ENCODE results near the gene CFAP126.
"Not testable (repeated sequence)": the region's sequence is repeated elsewhere in the genome, so short reads cannot be mapped to it uniquely, and the experiment has no call there.

CFAP126 gene

DNA sequence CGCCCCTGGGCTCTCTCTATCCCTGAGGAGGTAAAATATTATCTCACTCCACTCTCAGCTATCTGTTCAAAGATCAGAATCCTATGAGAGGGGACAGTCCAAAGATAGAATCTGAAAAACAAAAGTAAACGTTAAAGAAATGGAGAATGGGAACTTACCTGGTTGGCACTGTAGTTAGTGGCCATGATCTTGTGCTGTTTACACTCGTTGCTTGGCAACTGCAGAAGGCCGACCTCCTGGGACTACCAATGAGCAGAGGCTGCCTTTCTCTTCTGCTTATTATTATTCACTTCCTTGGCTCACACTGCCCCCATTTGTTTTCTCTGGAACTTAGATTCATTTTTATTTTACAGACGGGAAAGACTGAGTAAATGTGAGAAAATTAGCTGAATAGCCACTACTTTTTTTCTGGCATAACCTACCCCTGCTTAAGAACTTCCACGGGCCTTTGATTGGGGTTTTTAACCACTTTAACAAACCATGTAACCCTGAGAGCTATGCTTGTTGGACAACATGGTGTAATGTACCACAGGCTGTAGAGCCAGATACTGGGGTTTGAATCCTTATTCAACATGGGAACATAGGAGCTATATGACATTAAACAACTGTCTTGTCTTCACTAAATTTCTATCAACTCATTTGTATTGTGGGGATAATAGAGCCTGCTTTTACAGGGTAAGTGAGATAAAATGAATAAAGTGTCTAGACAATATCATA lies at the start of gene CFAP126:
TSS of gene CFAP126 (minus strand) at position 193 of the 717 bp plus-strand sequence. CDS start at position 185, 8 bp downstream.
- DNase-seq: peak; percentile 81

GRCh38 chr1:161413050-161413449 lies 45.4 kb upstream of the CFAP126 start:
- not testable (repeated sequence) for DNase-seq

- DNase-seq: not testable (repeated sequence)
These were observed 42.9 kb upstream of the CFAP126 start for GRCh38 chr1:161410636-161410970.

DNA sequence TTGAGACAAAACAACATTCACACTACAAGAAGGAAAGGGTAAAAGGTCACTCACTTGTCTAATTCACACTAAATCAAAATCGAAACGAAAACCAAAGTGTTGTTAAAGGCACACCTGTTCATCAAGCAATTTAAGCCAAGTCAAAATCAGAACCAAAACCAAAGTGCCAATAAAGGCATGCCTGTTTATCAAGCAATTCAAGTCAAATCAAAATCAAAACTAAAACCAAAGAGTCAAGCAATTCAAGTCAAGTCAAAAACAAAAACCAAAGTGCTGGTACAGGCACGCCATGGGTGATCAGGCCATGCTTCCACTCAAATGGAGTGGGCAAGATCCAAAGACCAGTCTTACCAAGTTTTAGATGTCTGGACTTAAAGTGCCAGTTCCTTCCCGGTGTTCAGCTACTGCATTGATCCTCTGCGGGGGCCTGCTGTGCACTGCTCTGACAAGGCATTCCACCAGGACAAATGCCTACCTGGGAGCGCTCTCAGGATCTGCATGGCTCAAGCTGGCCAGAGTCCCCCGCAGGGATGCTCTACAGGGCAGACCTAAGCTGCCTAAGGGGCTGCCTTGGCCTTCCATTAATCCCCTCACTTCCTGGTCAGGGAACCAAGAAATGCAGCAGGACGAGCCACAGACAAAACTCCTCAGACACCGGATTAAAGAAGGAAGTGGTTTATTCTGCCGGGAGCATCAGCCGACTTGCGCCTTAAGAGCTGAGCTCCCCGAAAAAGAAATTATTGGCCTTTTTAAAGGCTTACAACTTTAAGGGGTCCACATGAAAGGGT lies 42.4 kb upstream of the CFAP126 start:
- DNase-seq: not testable (repeated sequence)

GRCh38 chr1:161408429-161409052 lies 40.9 kb upstream of the CFAP126 start:
- DNase-seq: no peak

DNA sequence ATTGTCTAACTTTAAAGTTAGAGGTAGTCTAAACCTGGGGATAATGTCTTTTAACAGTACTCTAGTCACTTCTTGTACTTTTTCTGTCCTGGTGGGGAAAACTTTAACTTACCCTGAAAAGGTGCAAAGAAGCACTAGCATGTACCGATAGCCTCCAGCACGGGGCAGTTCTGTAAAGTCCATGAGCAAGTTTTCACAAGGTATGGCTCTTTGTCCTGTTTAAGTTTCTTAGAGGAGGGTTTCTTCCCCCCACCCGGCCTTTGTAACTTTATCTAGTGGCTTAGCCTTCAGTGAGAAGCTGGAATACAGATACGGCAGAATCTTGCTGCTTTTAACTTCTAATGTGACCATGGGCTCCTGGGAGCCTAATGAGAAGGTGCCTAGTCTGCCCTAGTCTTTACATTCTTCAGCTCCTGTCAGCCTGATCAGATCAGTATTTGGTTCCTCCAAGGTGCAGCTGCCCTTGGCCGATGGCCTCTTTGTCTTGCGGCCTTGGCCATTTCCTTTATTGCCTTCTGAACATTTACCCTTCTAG lies 39.8 kb upstream of the CFAP126 start:
- DNase-seq: no peak

- DNase-seq: not testable (repeated sequence)
These were observed 38.9 kb upstream of the CFAP126 start for GRCh38 chr1:161406551-161406950.

DNA sequence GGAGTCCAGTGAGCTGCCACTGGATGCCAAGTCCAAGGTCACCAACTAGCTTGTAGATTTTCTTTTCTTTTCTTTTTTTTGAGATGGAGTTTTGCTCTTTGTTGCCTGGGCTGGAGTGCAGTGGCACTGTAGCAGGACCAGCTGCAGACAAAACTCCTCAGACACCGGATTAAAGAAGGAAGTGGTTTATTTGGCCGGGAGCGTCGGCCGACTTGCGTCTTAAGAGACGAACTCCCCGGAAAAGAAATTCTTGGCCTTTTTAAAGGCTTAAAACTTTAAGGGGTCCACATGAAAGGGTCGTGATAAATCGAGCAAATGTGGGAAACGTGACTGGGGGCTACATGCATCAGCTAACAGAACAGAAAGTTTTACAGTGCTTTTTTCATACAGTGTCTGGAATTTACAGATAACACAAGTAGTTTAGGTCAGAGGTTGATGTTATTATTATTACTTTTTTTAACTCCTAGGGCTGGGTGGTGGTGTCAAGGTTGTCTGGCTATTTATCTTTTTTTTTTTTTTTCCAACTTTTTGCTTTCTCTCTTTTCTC lies 36.4 kb upstream of the CFAP126 start:
- DNase-seq: no peak

- DNase-seq: no peak
These were observed 34.8 kb upstream of the CFAP126 start for GRCh38 chr1:161402446-161402845.

GRCh38 chr1:161399257-161399998 lies 31.8 kb upstream of the CFAP126 start:
- DNase-seq: peak; percentile 94

- no peak for DNase-seq
These were observed 31.2 kb upstream of the CFAP126 start for GRCh38 chr1:161398900-161399256.

GRCh38 chr1:161397038-161397437 lies 29.4 kb upstream of the CFAP126 start:
- DNase-seq: not testable (repeated sequence)

- DNase-seq: no peak
These were observed 25.5 kb upstream of the CFAP126 start for GRCh38 chr1:161393151-161393550.

DNA sequence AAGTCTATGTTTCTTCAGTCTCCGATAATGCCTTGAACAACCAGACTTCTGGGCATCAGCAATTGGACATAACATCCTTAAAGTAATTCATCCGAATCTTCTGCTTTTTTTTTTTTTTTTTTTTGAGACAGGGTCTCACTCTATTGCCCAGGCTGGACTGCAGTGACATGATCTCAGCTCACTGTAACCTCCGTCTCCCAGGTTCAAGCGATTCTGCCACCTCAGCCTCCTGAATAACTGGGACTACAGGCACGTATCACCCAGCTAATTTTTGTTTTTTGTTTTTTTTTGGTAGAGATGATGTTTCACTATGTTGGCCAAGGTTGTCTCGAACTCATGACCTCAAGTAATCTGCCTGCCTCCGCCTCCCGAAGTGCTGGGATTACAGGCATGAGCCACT lies 23.9 kb upstream of the CFAP126 start:
- no peak for DNase-seq

DNA sequence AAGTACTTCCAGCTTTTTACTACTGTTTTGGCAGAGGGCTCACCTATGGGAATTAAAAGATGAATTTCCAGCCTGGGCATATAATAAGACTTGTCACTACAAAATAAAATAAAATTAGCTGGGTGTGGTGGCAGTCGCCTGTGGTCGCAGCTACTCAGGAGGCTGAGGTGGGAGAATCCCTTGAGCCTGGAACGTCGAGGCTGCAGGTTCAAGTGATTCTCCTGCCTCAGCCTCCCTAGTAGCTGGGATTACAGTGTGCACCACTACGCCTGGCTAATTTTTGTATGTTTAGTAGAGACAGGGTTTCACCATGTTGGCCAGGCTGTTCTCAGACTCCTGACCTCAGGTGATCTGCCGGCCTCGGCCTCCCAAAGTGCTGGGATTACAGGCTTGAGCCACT lies 23.5 kb upstream of the CFAP126 start:
- DNase-seq: not testable (repeated sequence)

GRCh38 chr1:161390559-161390858 lies 22.8 kb upstream of the CFAP126 start:
- no peak for DNase-seq

DNA sequence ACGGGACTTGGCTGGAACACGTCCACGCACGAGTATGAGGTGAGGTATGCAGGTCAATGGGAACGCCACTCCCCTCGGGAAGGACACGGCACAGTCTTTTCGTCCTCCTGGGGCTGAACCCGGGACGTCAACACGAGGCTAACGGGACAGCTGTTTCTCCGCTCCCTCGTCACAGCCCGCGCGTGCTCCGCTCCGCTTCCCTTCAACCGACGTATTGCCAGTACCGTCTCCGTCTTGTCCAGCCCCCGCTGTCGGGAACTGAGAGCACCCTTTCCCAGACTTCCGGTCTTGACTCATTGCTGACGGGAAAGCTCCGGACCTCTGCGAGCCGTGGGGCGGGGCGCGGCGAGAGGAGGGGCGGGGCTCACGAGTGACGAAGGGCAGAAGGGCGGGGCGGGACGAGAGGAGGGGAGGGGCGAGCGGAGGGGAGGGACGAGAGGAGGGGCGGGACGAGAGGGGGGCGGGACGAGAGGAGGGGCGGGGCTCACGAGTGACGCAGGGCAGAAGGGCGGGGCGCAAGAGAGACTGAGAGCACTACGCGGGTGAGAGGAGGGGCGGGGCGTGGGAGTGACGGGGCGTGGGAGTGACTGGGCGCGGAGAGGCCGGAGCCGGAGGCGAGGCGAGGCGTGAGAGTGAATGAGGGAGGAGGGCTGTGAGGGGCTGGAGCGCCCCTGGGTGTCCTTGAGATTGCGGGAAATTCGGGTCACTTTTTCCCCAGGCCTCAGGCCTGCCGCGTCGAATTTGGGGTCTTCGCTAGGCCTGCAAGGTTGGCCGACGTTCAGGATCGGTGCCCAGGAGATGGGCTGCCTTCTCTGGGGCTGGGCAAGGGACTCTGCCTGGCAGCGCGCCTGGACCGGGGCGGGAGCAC lies 22.2 kb upstream of the CFAP126 start:
- DNase-seq: peak; percentile 93

GRCh38 chr1:161389158-161389557 lies 21.5 kb upstream of the CFAP126 start:
- DNase-seq: not testable (repeated sequence)

GRCh38 chr1:161388639-161389038 lies 21.0 kb upstream of the CFAP126 start:
- DNase-seq: no peak

DNA sequence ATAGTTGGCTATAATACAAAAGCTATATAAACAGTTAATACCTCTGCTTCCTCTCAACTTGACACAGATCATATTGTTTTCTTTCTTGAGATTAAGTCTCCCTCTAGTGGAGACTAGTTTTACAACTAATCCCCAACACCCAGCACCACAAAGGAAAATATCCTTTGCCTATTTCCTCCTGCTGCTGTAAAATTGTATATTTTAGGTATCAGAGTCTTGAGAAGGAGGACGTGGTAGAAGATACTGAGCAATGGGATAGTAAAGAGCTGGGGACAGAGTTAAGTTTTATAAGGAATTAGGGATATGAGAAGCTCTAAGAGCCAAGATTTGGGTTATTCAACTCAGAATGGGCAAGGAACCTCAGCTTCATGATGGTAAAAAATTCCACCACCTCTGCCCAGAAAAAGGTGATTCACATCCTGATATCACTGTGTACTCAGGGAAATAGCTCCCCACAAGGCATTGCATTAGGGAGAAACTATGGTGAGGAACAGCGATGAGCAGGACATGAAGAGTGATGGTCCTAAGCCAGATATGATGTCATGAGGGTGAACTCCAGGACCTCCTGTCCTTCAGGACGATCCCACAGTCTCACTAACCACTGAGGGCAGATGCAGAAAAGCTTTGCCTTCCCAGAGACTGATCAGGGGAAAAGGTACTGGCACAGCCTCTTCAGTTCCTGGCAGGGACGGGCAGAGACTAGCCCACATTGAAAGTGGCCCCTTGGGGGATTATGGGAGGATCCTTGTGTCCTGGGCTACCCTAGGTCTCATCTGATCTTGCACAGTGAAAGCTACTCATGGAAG lies 14.7 kb upstream of the CFAP126 start:
- no peak for DNase-seq

DNA sequence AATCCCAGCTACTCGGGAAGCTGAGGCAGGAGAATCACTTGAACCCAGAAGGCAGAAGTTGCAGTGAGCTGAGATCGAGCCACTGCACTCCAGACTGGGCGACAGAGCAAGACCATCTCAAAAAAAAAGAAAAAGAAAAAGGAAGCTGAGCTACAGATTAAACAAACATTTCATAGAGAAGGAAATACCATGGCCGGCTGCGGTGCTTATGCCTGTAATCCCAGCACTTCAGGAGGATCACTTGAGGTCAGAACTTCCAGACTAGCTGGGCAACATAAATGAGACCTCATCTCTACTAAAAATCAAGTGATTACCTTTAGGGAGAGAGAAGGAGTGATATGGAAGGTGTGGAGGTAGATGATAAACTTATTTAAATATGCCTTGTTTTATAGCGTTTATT lies 14.0 kb upstream of the CFAP126 start:
- DNase-seq: no peak

All from CD4-positive, alpha-beta T cell treated with Interferon gamma for 1 hour (primary cell).